HEK293T (cell line): ENCODE results near the gene EIF4G3.

Experiments used
- BHLHE40 ChIP-seq: fragments of 450-650 bp; IDR thresholded peaks from 2 replicates; pipeline ENCODE4 v1.6.1; 2016; ENCODE audit warnings: mild to moderate bottlenecking, moderate library complexity, borderline replicate concordance
- CTBP1 ChIP-seq: fragments of 450-650 bp; IDR thresholded peaks from 2 replicates; pipeline ENCODE4 v1.6.1; 2016; ENCODE audit warnings: borderline replicate concordance
- L3MBTL2 ChIP-seq: fragments of 450-650 bp; conservative IDR thresholded peaks from 2 replicates; pipeline ENCODE4 v1.6.1; 2016; ENCODE audit warnings: mild to moderate bottlenecking
- SP1 ChIP-seq: fragments of 450-650 bp; IDR thresholded peaks from 2 replicates; pipeline ENCODE4 v1.6.1; 2017
- ZNF384 ChIP-seq: fragments of 450-650 bp; IDR thresholded peaks from 2 replicates; pipeline ENCODE4 v1.6.1; 2016
- TF ChIP-seq, protein P1 (sequence below): fragments of 450-650 bp; IDR thresholded peaks from 2 replicates; pipeline ENCODE4 v1.6.1; 2016

DNA sequence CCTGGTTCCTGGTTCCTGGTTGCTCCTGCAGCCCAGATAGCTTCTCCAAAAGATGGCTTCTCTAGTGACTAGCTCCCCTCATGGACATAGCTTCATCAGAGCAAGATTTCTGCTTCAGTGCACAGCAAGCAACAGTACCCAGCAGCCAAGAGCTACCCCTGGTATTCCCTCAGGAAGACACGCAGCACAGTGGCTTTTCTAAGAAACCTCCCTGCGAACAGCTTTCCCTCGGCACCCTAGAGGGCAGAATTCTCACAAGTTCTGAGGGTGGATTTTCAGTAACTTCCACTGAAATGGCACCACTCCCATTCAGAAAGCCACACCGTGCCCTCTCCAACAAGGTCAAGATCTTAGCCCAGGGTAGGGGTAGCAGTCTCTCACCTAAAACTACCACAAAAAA lies 128.2 kb downstream of the EIF4G3 start:
- TF ChIP-seq SP1 (no peak), L3MBTL2 (no peak), CTBP1 (no peak), BHLHE40 (no peak), ZNF384 (no peak)
- TF ChIP-seq, protein P1, sequence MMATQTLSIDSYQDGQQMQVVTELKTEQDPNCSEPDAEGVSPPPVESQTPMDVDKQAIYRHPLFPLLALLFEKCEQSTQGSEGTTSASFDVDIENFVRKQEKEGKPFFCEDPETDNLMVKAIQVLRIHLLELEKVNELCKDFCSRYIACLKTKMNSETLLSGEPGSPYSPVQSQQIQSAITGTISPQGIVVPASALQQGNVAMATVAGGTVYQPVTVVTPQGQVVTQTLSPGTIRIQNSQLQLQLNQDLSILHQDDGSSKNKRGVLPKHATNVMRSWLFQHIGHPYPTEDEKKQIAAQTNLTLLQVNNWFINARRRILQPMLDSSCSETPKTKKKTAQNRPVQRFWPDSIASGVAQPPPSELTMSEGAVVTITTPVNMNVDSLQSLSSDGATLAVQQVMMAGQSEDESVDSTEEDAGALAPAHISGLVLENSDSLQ, result no peak
